HepG2 (cell line): ENCODE results near the gene EXOC3L2. TPM values are rescaled to one million over a fixed set of nuclear protein-coding genes. Genes with fewer than 3 reads are reported as not detected.

Experiments used
- ATAC-seq: fragments of 200-7000 bp; cut with Tn5 transposase; 3 replicates; pipeline ENCODE4 v1.9.1; 2020; ENCODE audit warnings: mild to moderate bottlenecking, moderate library complexity
- BruUV-seq: library from RNA; stranded (reverse); fragments of 400-500 nt; replicated peaks from 2 replicates; lab custom pipeline; 2021; lab: Mats Ljungman, UMichigan
- CTCF ChIA-PET: fragments of 300-600 bp; formaldehyde crosslinking; extraction: SDS; loops from one replicate; lab custom pipeline; 2021; ENCODE audit warnings: low total read pairs, inconsistent platforms, low intra/inter-chr PET ratio; lab: Yijun Ruan, JAX
- POLR2A ChIA-PET: fragments of 350-600 bp; sonication (Branson Sonifier 250); formaldehyde crosslinking; loops from one replicate; lab custom pipeline; 2020; ENCODE audit warnings: antibody characterized with exemption, inconsistent platforms; lab: Yijun Ruan, JAX
- DNase-seq: peaks from one replicate; pipeline ENCODE4 v3.0.0-alpha.2; 2015; ENCODE audit warnings: low spot score
- FAIRE-seq: peaks from 3 replicates; lab custom pipeline; 2011; peaks lifted over from hg19 to GRCh38; lab: Jason Lieb, UNC
- H2AFZ ChIP-seq: one replicate; pipeline ENCODE4 v1.6.1; 2011; ENCODE audit warnings: low read length, inconsistent platforms
- H3K27ac ChIP-seq: fragments of 300-600 bp; 3 replicates; pipeline ENCODE4 v1.8.0; 2011; ENCODE audit warnings: mixed run types, mild to moderate bottlenecking, mixed read lengths, low read length, inconsistent platforms; ENCODE audit not compliant: insufficient read depth; ENCODE audit errors: extremely low read length
- H3K27me3 ChIP-seq, 2 experiments: fragments of 200-600 bp in 1 of 2; 2 replicates in 1 of 2; 3 replicates in 1 of 2; pipeline versions ENCODE4 v1.6.0 to v1.8.0; 2011; ENCODE audit warnings: low read length in 2 of 2, mild to moderate bottlenecking in 2 of 2, moderate library complexity in 2 of 2, inconsistent platforms in 1 of 2; ENCODE audit not compliant: insufficient read depth in 2 of 2, control insufficient read depth in 1 of 2
- H3K36me3 ChIP-seq, 2 experiments: fragments of 200-600 bp in 1 of 2; replicated peaks in 1 of 2; 2 replicates in 1 of 2; 3 replicates in 1 of 2; pipeline versions ENCODE4 v1.5.1 to v1.8.0; 2011; ENCODE audit warnings: low read length in 2 of 2, inconsistent platforms in 1 of 2; ENCODE audit not compliant: insufficient read depth in 2 of 2, control insufficient read depth in 1 of 2
- H3K4me1 ChIP-seq: 2 replicates; pipeline ENCODE4 v1.5.1; 2012; ENCODE audit warnings: low read length, inconsistent platforms; ENCODE audit not compliant: insufficient read depth
- H3K4me2 ChIP-seq: 2 replicates; pipeline ENCODE4 v1.6.0; 2011; ENCODE audit warnings: low read depth, low read length, inconsistent platforms
- H3K4me3 ChIP-seq, 3 experiments: fragments of 200-600 bp in 1 of 3; sonication (generic), shearing (Covaris generic) in 1 of 3; replicated peaks in 1 of 3; 2 replicates each; pipeline ENCODE4 v1.5.1; 2011 to 2016; ENCODE audit warnings: low read length in 3 of 3, inconsistent platforms in 2 of 3, low read depth in 2 of 3, mild to moderate bottlenecking in 2 of 3, control low read depth in 1 of 3, mixed read lengths in 1 of 3; ENCODE audit not compliant: insufficient read depth in 1 of 3
- H3K79me2 ChIP-seq: one replicate; pipeline ENCODE4 v1.6.1; 2011; ENCODE audit warnings: low read length, inconsistent platforms; ENCODE audit not compliant: insufficient read depth
- H3K9ac ChIP-seq: 2 replicates; pipeline ENCODE4 v1.6.0; 2011; ENCODE audit warnings: mild to moderate bottlenecking, low read depth, low read length, inconsistent platforms; ENCODE audit not compliant: insufficient read depth
- H3K9me3 ChIP-seq: 2 replicates; pipeline ENCODE4 v1.5.1; 2012; ENCODE audit warnings: mild to moderate bottlenecking, low read length
- H4K20me1 ChIP-seq: 2 replicates; pipeline ENCODE4 v1.6.0; 2011; ENCODE audit warnings: inconsistent platforms, mild to moderate bottlenecking, low read length, moderate library complexity; ENCODE audit not compliant: insufficient read depth
- IRF9 ChIP-seq: sonication (generic); formaldehyde crosslinking; IDR thresholded peaks from 2 replicates; pipeline ENCODE4 v1.8.0; 2022; ENCODE audit warnings: missing genetic modification reagents, mild to moderate bottlenecking, borderline replicate concordance
- NCOA5 ChIP-seq: sonication (generic); formaldehyde crosslinking; IDR thresholded peaks from 2 replicates; pipeline ENCODE4 v1.4.0; 2020; ENCODE audit warnings: missing genetic modification reagents
- NFATC3 ChIP-seq: sonication (generic); formaldehyde crosslinking; IDR thresholded peaks from 2 replicates; pipeline ENCODE4 v1.5.1; 2020; ENCODE audit warnings: mild to moderate bottlenecking, missing genetic modification reagents
- ZNF274 ChIP-seq: sonication (generic); formaldehyde crosslinking; IDR thresholded peaks from 2 replicates; pipeline ENCODE4 v1.5.1; 2020; ENCODE audit warnings: mild to moderate bottlenecking, missing genetic modification reagents
- ZNF496 ChIP-seq: sonication (generic); formaldehyde crosslinking; IDR thresholded peaks from 2 replicates; pipeline ENCODE4 v1.8.1; 2023; ENCODE audit warnings: mild to moderate bottlenecking, moderate library complexity, missing genetic modification reagents; ENCODE audit not compliant: insufficient replicate concordance
- ZNF550 ChIP-seq: sonication (generic); formaldehyde crosslinking; IDR thresholded peaks from 2 replicates; pipeline ENCODE4 v1.4.0; 2020; ENCODE audit warnings: mild to moderate bottlenecking, missing genetic modification reagents, borderline replicate concordance
- WGBS: methylation state at CpG from one replicate; pipeline ENCODE4 v1.1.6; 2017; ENCODE audit warnings: low lambda C conversion rate; 5-methylcytosine and 5-hydroxymethylcytosine counted together
- in situ Hi-C: cut with HindIII; loops from 2 replicates; pipeline ENCODE4 v1.10.0; 2017; ENCODE audit warnings: low pct_unique_long_range_greater_than_20kb; ENCODE audit not compliant: extremely low pct_ligation_motif_present
- intact Hi-C: fragments of 100-400 bp; cut with micrococcal nuclease; formaldehyde crosslinking; loops from one replicate; pipeline ENCODE4 v1.10.0; 2022; ENCODE audit not compliant: unreplicated experiment
- polyA plus RNA-seq, 8 experiments: library from polyadenylated mRNA; depleted of rRNA in 3 of 8; stranded (reverse) in 7 of 8; unstranded in 1 of 8; fragments of >200 nt; fragmentation: Illumina TruSeq in 4 of 8; extraction: Trizol in 4 of 8; gene quantifications; 2 replicates each; pipeline versions ENCODE4 v1.2.1 to v1.2.3, GENCODE V29; 2011 to 2016; ENCODE audit warnings: low read depth in 4 of 8, missing spikeins in 1 of 8, mixed read lengths in 1 of 8; ENCODE audit not compliant: insufficient read depth in 1 of 8
- total RNA-seq, 5 experiments: library from RNA; depleted of rRNA; stranded (reverse); fragments of >200 nt; fragmentation: Illumina TruSeq; extraction: Trizol; gene quantifications; 2 replicates each; pipeline ENCODE4 v1.2.3, GENCODE V29; 2016; ENCODE audit warnings: low read depth in 1 of 5
- TF ChIP-seq, protein P1 (sequence below): sonication (generic); formaldehyde crosslinking; IDR thresholded peaks from 2 replicates; pipeline ENCODE4 v1.4.0; 2020; ENCODE audit warnings: mild to moderate bottlenecking, missing genetic modification reagents

Gene EXOC3L2
- total and polyA plus RNA-seq, 2 of the 13 experiments (the other 11 are each of a cell fraction or from before 2014, with no cell fraction given): 0.21 TPM; not detected in 1

- Histone ChIP-seq H3K4me1 (peaks cover 91% of the 10 kb centered on the region), H3K36me3 (no peaks in the 10 kb centered on the region), H3K4me2 (no peak overlapping the region), H2AFZ (no peak overlapping the region), H3K27ac (no peak overlapping the region), H3K27me3 (peaks cover 12 to 36% of the 10 kb centered on the region in 2 experiments; a peak in 4 of 5 replicates), H3K4me3 (no peak overlapping the region), H3K79me2 (no peaks in the 10 kb centered on the region), H4K20me1 (no peaks in the 10 kb centered on the region), H3K9me3 (no peaks in the 10 kb centered on the region), H3K9ac (no peak overlapping the region)
- in situ Hi-C loops: no loop called here
- FAIRE-seq (no peak), ATAC-seq (no peak), DNase-seq (no peak)
- ChIA-PET POLR2A (no interaction called here), CTCF (interaction anchor here (1.8 kb wide), 1 partner anchor 24 kb away, joined by 8 read pairs; no protein-coding TSS in a partner anchor)
- no TSS peak for BruUV-seq
- TF ChIP-seq ZNF496 (no peak), NCOA5 (no peak), ZNF274 (CRISPR knock-in tag) (no peak), ZNF550 (CRISPR knock-in tag) (no peak), IRF9 (CRISPR knock-in tag) (no peak)
- intact Hi-C loops: no loop called here
- WGBS: no CpG with 5 or more reads among the region's 17 CpGs
Measured at GRCh38 chr19:45163156-45163555, 82.1 kb downstream of the EXOC3L2 start.

- Histone ChIP-seq H2AFZ (no peak overlapping the region), H3K9me3 (no peaks in the 10 kb centered on the region), H3K4me1 (peaks cover 91% of the 10 kb centered on the region), H3K4me2 (no peak overlapping the region), H3K9ac (no peak overlapping the region), H3K27me3 (peaks cover 12 to 41% of the 10 kb centered on the region in 2 experiments; a peak in 4 of 5 replicates), H3K27ac (no peak overlapping the region), H3K4me3 (no peak overlapping the region), H3K79me2 (no peaks in the 10 kb centered on the region), H3K36me3 (no peaks in the 10 kb centered on the region), H4K20me1 (no peaks in the 10 kb centered on the region)
- no peak for DNase-seq
- WGBS: 80% methylated on average over 5 of the region's 18 CpGs
- ChIA-PET POLR2A (interaction anchor here (0.6 kb wide), 1 partner anchor 21 kb away, joined by 3 read pairs; no protein-coding TSS in a partner anchor), CTCF (interaction anchor here (1.8 kb wide), 1 partner anchor 25 kb away, joined by 8 read pairs; no protein-coding TSS in a partner anchor)
- no TSS peak for BruUV-seq
- intact Hi-C loops: no loop called here
- no peak for TF ChIP-seq NFATC3
- TF ChIP-seq, protein P1, sequence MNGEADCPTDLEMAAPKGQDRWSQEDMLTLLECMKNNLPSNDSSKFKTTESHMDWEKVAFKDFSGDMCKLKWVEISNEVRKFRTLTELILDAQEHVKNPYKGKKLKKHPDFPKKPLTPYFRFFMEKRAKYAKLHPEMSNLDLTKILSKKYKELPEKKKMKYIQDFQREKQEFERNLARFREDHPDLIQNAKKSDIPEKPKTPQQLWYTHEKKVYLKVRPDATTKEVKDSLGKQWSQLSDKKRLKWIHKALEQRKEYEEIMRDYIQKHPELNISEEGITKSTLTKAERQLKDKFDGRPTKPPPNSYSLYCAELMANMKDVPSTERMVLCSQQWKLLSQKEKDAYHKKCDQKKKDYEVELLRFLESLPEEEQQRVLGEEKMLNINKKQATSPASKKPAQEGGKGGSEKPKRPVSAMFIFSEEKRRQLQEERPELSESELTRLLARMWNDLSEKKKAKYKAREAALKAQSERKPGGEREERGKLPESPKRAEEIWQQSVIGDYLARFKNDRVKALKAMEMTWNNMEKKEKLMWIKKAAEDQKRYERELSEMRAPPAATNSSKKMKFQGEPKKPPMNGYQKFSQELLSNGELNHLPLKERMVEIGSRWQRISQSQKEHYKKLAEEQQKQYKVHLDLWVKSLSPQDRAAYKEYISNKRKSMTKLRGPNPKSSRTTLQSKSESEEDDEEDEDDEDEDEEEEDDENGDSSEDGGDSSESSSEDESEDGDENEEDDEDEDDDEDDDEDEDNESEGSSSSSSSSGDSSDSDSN: 0 out of 2 replicates have a peak, but pooled peaks have one; percentile 11
- no peak for FAIRE-seq
- in situ Hi-C loops: no loop called here
- no peak for ATAC-seq
Measured at GRCh38 chr19:45162608-45163143, 82.5 kb downstream of the EXOC3L2 start.
